K562 (cell line): Measurements from ENCODE around the gene KAT6B. TPM values are rescaled to one million over a fixed set of nuclear protein-coding genes. Genes with fewer than 3 reads are reported as not detected.

Experiments
- ATAC-seq: fragments of 200-7000 bp; cut with Tn5 transposase; 3 replicates; pipeline ENCODE4 v1.9.1; 2020; ENCODE audit warnings: moderate library complexity
- BruUV-seq: library from RNA; stranded (reverse); fragments of 400-500 nt; replicated peaks from 2 replicates; lab custom pipeline; 2021; lab: Mats Ljungman, UMichigan
- CTCF ChIA-PET: fragments of 300-600 bp; formaldehyde crosslinking; extraction: SDS; loops from one replicate; lab custom pipeline; 2021; ENCODE audit warnings: low intra/inter-chr PET ratio; lab: Yijun Ruan, JAX
- POLR2A ChIA-PET: fragments of 300-600, 350-650 bp; sonication (Branson Sonifier 250); formaldehyde crosslinking; extraction: SDS; loops from one replicate; lab custom pipeline; 2021; ENCODE audit warnings: antibody characterized with exemption, inconsistent platforms; lab: Yijun Ruan, JAX
- DNase-seq, 4 experiments: peaks; one replicate each; pipeline versions ENCODE4 v3.0.0 to v3.0.0-alpha.2; 2011 to 2018; ENCODE audit warnings: low spot score in 3 of 4, mixed read lengths in 3 of 4; ENCODE audit errors: extremely low read depth in 1 of 4
- FAIRE-seq: peaks from 2 replicates; lab custom pipeline; 2011; peaks lifted over from hg19 to GRCh38; lab: Jason Lieb, UNC
- H2AFZ ChIP-seq: 2 replicates; pipeline ENCODE4 v1.6.0; 2011; ENCODE audit warnings: low read depth, low read length, control low read depth, inconsistent platforms
- H3K27ac ChIP-seq: fragments of 200-600 bp; 3 replicates; pipeline ENCODE4 v1.8.0; 2011; ENCODE audit warnings: low read depth, mild to moderate bottlenecking, control low read depth, inconsistent platforms, low read length, moderate library complexity, mixed read lengths; ENCODE audit errors: extremely low read depth
- H3K27me3 ChIP-seq, 2 experiments: fragments of 300-600 bp in 1 of 2; 2 replicates in 1 of 2; 3 replicates in 1 of 2; pipeline versions ENCODE4 v1.6.0 to v1.8.0; 2011; ENCODE audit warnings: inconsistent platforms in 2 of 2, low read length in 2 of 2, mild to moderate bottlenecking in 1 of 2, mixed read lengths in 1 of 2, moderate library complexity in 1 of 2; ENCODE audit not compliant: control insufficient read depth in 2 of 2, insufficient read depth in 2 of 2
- H3K36me3 ChIP-seq: fragments of 300-600 bp; 3 replicates; pipeline ENCODE4 v1.8.0; 2011; ENCODE audit warnings: mild to moderate bottlenecking, low read length, inconsistent platforms; ENCODE audit not compliant: control insufficient read depth, insufficient read depth
- H3K4me1 ChIP-seq, 2 experiments: fragments of 200-600 bp in 1 of 2; replicated peaks in 1 of 2; 2 replicates in 1 of 2; 3 replicates in 1 of 2; pipeline versions ENCODE4 v1.5.1 to v1.8.0; 2011; ENCODE audit warnings: inconsistent platforms in 2 of 2, low read length in 2 of 2, mild to moderate bottlenecking in 1 of 2, mixed read lengths in 1 of 2, moderate library complexity in 1 of 2; ENCODE audit not compliant: control insufficient read depth in 2 of 2, insufficient read depth in 2 of 2
- H3K4me2 ChIP-seq: 2 replicates; pipeline ENCODE4 v1.6.1; 2011; ENCODE audit warnings: low read length, control low read depth, inconsistent platforms, mixed read lengths; ENCODE audit not compliant: insufficient read depth
- H3K4me3 ChIP-seq: fragments of 200-600 bp; sonication (generic), shearing (Covaris generic); 2 replicates; pipeline ENCODE4 v1.5.1; 2016; ENCODE audit warnings: control low read depth, inconsistent platforms
- H3K79me2 ChIP-seq: fragments of 200-600 bp; 3 replicates; pipeline ENCODE4 v1.8.0; 2011; ENCODE audit warnings: low read length, inconsistent platforms; ENCODE audit not compliant: control insufficient read depth, insufficient read depth
- H3K9ac ChIP-seq, 2 experiments: 2 replicates each; pipeline versions ENCODE4 v1.6.0 to v1.6.1; 2011; ENCODE audit warnings: low read depth in 2 of 2, low read length in 2 of 2, control low read depth in 1 of 2, inconsistent platforms in 1 of 2, mild to moderate bottlenecking in 1 of 2, mixed read lengths in 1 of 2; ENCODE audit not compliant: insufficient read depth in 1 of 2
- H3K9me1 ChIP-seq: one replicate; pipeline ENCODE4 v1.6.0; 2011; ENCODE audit warnings: inconsistent platforms, mild to moderate bottlenecking, low read length, moderate library complexity; ENCODE audit not compliant: control insufficient read depth, insufficient read depth
- H3K9me3 ChIP-seq: replicated peaks from 2 replicates; pipeline ENCODE4 v1.5.1; 2011; ENCODE audit warnings: low read depth, low read length, inconsistent platforms; ENCODE audit not compliant: control insufficient read depth, insufficient read depth
- H4K20me1 ChIP-seq: replicated peaks from 2 replicates; pipeline ENCODE4 v1.6.1; 2011; ENCODE audit warnings: low read length, inconsistent platforms, mixed read lengths; ENCODE audit not compliant: control insufficient read depth, insufficient read depth
- DACH1 ChIP-seq: fragments of 450-650 bp; IDR thresholded peaks from 2 replicates; pipeline ENCODE4 v1.6.1; 2018; ENCODE audit not compliant: partially characterized antibody
- ELF4 ChIP-seq: fragments of 450-650 bp; formaldehyde crosslinking; IDR thresholded peaks from 2 replicates; pipeline ENCODE4 v1.4.0; 2022; ENCODE audit warnings: missing genetic modification characterization
- HDGF ChIP-seq: fragments of 450-650 bp; IDR thresholded peaks from 2 replicates; pipeline ENCODE4 v1.6.1; 2016
- NFRKB ChIP-seq: fragments of 450-650 bp; IDR thresholded peaks from 2 replicates; pipeline ENCODE4 v1.6.1; 2016; ENCODE audit warnings: low read depth
- POLR2A ChIP-seq: fragments of 450-650 bp; conservative IDR thresholded peaks from 2 replicates; pipeline ENCODE4 v1.6.1; 2016
- SAFB2 ChIP-seq: fragments of 200-400 bp; formaldehyde crosslinking; IDR thresholded peaks from 2 replicates; pipeline ENCODE4 v1.6.1; 2018; ENCODE audit warnings: borderline replicate concordance, low read length, low read depth, moderate library complexity; ENCODE audit not compliant: severe bottlenecking
- SRSF1 ChIP-seq: fragments of 200-400 bp; formaldehyde crosslinking; IDR thresholded peaks from 2 replicates; pipeline ENCODE4 v1.6.1; 2017; ENCODE audit warnings: mild to moderate bottlenecking, low read depth, low read length, moderate library complexity
- STAT5A ChIP-seq: IDR thresholded peaks from 2 replicates; pipeline ENCODE4 v1.6.1; 2012; ENCODE audit warnings: low read length, inconsistent platforms, borderline replicate concordance
- ZC3H11A ChIP-seq: IDR thresholded peaks from 2 replicates; pipeline ENCODE4 v1.6.1; 2012; ENCODE audit warnings: low read depth, low read length, improper control_type of control experiment
- ZFP1 ChIP-seq: fragments of 450-650 bp; formaldehyde crosslinking; IDR thresholded peaks from 2 replicates; pipeline ENCODE4 v1.4.0; 2020; ENCODE audit warnings: mild to moderate bottlenecking, mixed read lengths
- ZNF12 ChIP-seq: sonication (generic); formaldehyde crosslinking; IDR thresholded peaks from 2 replicates; pipeline ENCODE4 v1.4.0; 2020; ENCODE audit warnings: mild to moderate bottlenecking, missing genetic modification reagents
- ZNF696 ChIP-seq: fragments of 250-450 bp; sonication (Bioruptor Pico); conservative IDR thresholded peaks from 2 replicates; pipeline ENCODE4 v1.4.0; 2020; ENCODE audit warnings: mild to moderate bottlenecking, moderate library complexity
- WGBS: fragments of 100-300 bp; shearing (Covaris generic); methylation state at CpG from one replicate; pipeline ENCODE4 v1.1.6; 2016; ENCODE audit warnings: low coverage, mixed read lengths; ENCODE audit not compliant: insufficient coverage; ENCODE audit errors: missing lambda C conversion rate; 5-methylcytosine and 5-hydroxymethylcytosine counted together
- in situ Hi-C: fragments of 300-500 bp; cut with MboI; formaldehyde crosslinking; loops from 4 replicates; pipeline ENCODE4 v1.15.0; 2018; ENCODE audit warnings: inconsistent platforms, mixed read lengths
- intact Hi-C: fragments of 100-400 bp; cut with micrococcal nuclease; formaldehyde crosslinking; loops from 2 replicates; pipeline ENCODE4 v1.14.2; 2022
- polyA plus RNA-seq, 8 experiments: library from polyadenylated mRNA; depleted of rRNA in 4 of 8; stranded (reverse) in 5 of 8; unstranded in 3 of 8; fragments of >200 nt; fragmentation: Nextera tagmentation in 2 of 8; fragmentation: Illumina TruSeq in 1 of 8; extraction: Ambion mirVana in 2 of 8; extraction: Trizol in 1 of 8; gene quantifications; 2 replicates each; pipeline versions ENCODE4 v1.2.1 to v1.2.3, GENCODE V29; 2011 to 2014; ENCODE audit warnings: inconsistent platforms in 1 of 8, missing spikeins in 1 of 8
- total RNA-seq, 7 experiments: library from RNA; depleted of rRNA in 6 of 7; stranded (reverse); fragments of >200 nt in 6 of 7; fragmentation: Illumina TruSeq in 2 of 7; extraction: Trizol in 2 of 7; gene quantifications; 2 replicates each; pipeline versions ENCODE4 v1.2.1 to v1.2.3, GENCODE V29; 2011 to 2021; ENCODE audit warnings: low replicate concordance in 1 of 7
- TF ChIP-seq, protein P1 (sequence below): fragments of 450-650 bp; formaldehyde crosslinking; IDR thresholded peaks from 2 replicates; pipeline ENCODE4 v1.4.0; 2020; ENCODE audit warnings: mild to moderate bottlenecking
- TF ChIP-seq, protein P2 (sequence below): sonication (generic); formaldehyde crosslinking; IDR thresholded peaks from 2 replicates; pipeline ENCODE4 v1.8.0; 2022; ENCODE audit warnings: mild to moderate bottlenecking, missing genetic modification reagents

KAT6B gene
- total and polyA plus RNA-seq, 9 of the 15 experiments (the other 6 are each of a cell fraction or from before 2014, with no cell fraction given) = 1.4 to 9.2 (median 6.8) TPM

DNA sequence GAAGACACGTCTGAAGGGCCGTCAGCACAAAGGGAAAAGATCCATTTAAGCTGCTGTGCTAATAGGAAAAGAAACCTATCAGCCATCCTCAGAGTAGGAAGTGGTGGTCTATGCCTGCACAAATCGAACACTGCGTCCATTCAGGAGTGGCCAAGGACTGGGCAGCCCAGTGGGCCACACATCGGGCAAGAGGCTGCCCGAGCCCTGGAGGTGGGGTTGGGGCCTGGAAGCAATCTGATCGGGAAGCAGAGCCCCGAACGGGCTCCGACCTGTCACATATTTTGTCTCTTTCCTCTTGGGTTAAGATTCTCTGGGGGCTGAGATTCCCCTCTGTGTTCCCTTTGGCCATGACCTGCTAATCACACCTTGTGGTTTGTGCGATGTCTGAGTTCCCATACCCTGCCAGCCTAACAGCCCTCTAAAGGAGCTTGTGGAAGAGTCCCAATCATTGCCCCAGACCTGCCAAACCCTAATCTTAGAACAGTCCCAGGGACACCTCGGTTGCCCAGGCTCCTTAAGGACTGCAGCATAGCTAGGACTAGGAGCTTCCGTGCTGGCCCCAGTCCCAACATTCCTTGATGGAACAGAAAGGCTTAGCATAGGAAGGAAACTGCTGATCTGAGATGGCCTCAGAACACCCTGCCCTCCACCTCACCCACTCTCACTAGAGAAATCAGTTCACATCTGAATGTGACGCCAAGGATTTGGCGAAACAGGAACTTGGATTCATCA lies 207.2 kb downstream of the KAT6B start:
- DNase-seq (no peak), ATAC-seq (peak; percentile 8; the same call in 1 of the 3 replicates), FAIRE-seq (no peak)
- WGBS = 44% methylated on average over 15 of the region's 15 CpGs
- H3K4me3 ChIP-seq = no peak overlapping the region
- in situ Hi-C loops (no loop called here), intact Hi-C loops (no loop called here)
- H3K9me3 ChIP-seq = no peaks in the 10 kb centered on the region
- BruUV-seq = no TSS peak
- POLR2A ChIA-PET = interaction anchor here (1.2 to 1.6 kb wide), 2 partner anchors 9 to 17 kb away, joined by 4 to 5 read pairs; no protein-coding TSS in a partner anchor
- peaks cover 8 to 23% of the 10 kb centered on the region in 2 experiments for H3K27me3 ChIP-seq
- no peaks in the 10 kb centered on the region for H3K36me3 ChIP-seq
- H2AFZ ChIP-seq = no peak overlapping the region
- no peak overlapping the region for H3K27ac ChIP-seq
- H3K9me1 ChIP-seq = no peaks in the 10 kb centered on the region
- H3K4me1 ChIP-seq = peaks cover 0 to 11% of the 10 kb centered on the region in 2 experiments; a peak in 3 of 5 replicates
- no peak overlapping the region for H3K4me2 ChIP-seq
- CTCF ChIA-PET = no interaction called here
- TF ChIP-seq ZC3H11A (no peak), ZNF12 (CRISPR knock-in tag) (no peak), ZFP1 (no peak), SRSF1 (no peak), HDGF (no peak), NFRKB (no peak), ZNF696 (no peak), ELF4 (no peak), SAFB2 (no peak), DACH1 (no peak), POLR2A (no peak), STAT5A (no peak)
- TF ChIP-seq, protein P1, sequence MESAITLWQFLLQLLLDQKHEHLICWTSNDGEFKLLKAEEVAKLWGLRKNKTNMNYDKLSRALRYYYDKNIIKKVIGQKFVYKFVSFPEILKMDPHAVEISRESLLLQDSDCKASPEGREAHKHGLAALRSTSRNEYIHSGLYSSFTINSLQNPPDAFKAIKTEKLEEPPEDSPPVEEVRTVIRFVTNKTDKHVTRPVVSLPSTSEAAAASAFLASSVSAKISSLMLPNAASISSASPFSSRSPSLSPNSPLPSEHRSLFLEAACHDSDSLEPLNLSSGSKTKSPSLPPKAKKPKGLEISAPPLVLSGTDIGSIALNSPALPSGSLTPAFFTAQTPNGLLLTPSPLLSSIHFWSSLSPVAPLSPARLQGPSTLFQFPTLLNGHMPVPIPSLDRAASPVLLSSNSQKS (CRISPR knock-in tag) = no peak
- TF ChIP-seq, protein P2, sequence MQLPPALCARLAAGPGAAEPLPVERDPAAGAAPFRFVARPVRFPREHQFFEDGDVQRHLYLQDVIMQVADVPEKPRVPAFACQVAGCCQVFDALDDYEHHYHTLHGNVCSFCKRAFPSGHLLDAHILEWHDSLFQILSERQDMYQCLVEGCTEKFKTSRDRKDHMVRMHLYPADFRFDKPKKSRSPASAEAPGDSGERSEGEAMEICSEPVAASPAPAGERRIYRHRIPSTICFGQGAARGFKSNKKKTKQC = no peak
- H3K9ac ChIP-seq = no peak overlapping the region
- H3K79me2 ChIP-seq = no peaks in the 10 kb centered on the region
- no peaks in the 10 kb centered on the region for H4K20me1 ChIP-seq
